Adrenal gland (tissue), 12 donors: Measurements from ENCODE around the gene GAK. TPM values are rescaled to one million over a fixed set of nuclear protein-coding genes. Genes with fewer than 3 reads are reported as not detected.

Source experiments
- DNase-seq, 7 donors: peaks; one replicate each; pipeline ENCODE4 v3.0.0-alpha.2; 2019 to 2020
- H3K27ac ChIP-seq, 5 donors: fragments of 200-600 bp; sonication (generic) in 4 of 5; 1 replicate in 3 of 5; 2 replicates in 2 of 5; pipeline versions ENCODE4 v1.5.1 to v1.8.0; 2016 to 2020; ENCODE audit warnings: mild to moderate bottlenecking in 1 of 5
- H3K27me3 ChIP-seq: fragments of 200-600 bp; 2 replicates; pipeline ENCODE4 v1.8.0; 2021
- H3K36me3 ChIP-seq, 2 donors: fragments of 200-600 bp; replicated peaks in 1 of 2; 1 replicate in 1 of 2; 2 replicates in 1 of 2; pipeline versions ENCODE4 v1.5.1 to v1.8.0; 2018 to 2022
- H3K4me1 ChIP-seq, 2 donors: fragments of 200-600 bp; replicated peaks in 1 of 2; 1 replicate in 1 of 2; 2 replicates in 1 of 2; pipeline versions ENCODE4 v1.5.1 to v1.8.0; 2018 to 2021
- H3K4me3 ChIP-seq, 4 donors: fragments of 200-600 bp; sonication (generic) in 3 of 4; one replicate each; pipeline ENCODE4 v1.5.1; 2016 to 2018
- H3K9me3 ChIP-seq, 3 donors: fragments of 200-600 bp; sonication (generic) in 1 of 3; replicated peaks in 1 of 3; 1 replicate in 2 of 3; 2 replicates in 1 of 3; pipeline versions ENCODE4 v1.5.1 to v1.8.0; 2016 to 2021
- CTCF ChIP-seq, 6 experiments: fragments of 450-650 bp in 4 of 6; fragments of 200-600 bp in 2 of 6; sonication (generic) in 1 of 6; IDR thresholded peaks; 1 replicate in 5 of 6; 2 replicates in 1 of 6; pipeline versions ENCODE4 v1.5.1 to v1.8.0; 2016 to 2021; ENCODE audit warnings: antibody characterized with exemption in 6 of 6, mild to moderate bottlenecking in 2 of 6, moderate library complexity in 1 of 6
- POLR2A ChIP-seq, 2 donors: fragments of 450-650 bp; IDR thresholded peaks; one replicate each; pipeline ENCODE4 v1.6.1; 2017; ENCODE audit warnings: antibody characterized with exemption in 2 of 2, mild to moderate bottlenecking in 2 of 2, moderate library complexity in 1 of 2
- WGBS, 4 donors: extraction: QIAGEN DNeasy Blood & Tissue Kit in 2 of 4; methylation state at CpG; one replicate each; pipeline versions ENCODE4 v1.1.5 to v1.1.7; 2013 to 2017; 5-methylcytosine and 5-hydroxymethylcytosine counted together
- intact Hi-C, 2 donors: fragments of 100-400 bp; cut with DNase I; formaldehyde crosslinking; loops; one replicate each; pipeline versions ENCODE4 v1.14.1 to v1.15.0; 2022 to 2023
- polyA plus RNA-seq, 3 donors: library from polyadenylated mRNA; stranded (reverse); fragments of 200-250 nt in 2 of 3; fragments of 350-450 nt in 1 of 3; fragmentation: Illumina TruSeq in 1 of 3; extraction: RNeasy Lipid Tissue Mini Kit (QIAGEN cat#74804) in 1 of 3; gene quantifications; one replicate each; pipeline ENCODE4 v1.2.3, GENCODE V29; 2013 to 2014
- total RNA-seq, 9 donors: library from RNA; depleted of rRNA in 4 of 9; stranded (reverse); fragments of >200 nt in 4 of 9; fragments of 120-200 nt in 1 of 9; fragmentation: NEBNext Ultra II Directional in 1 of 9; extraction: Animal tissue kit (Norgen Biotek cat#: 25700) in 1 of 9; gene quantifications; one replicate each; pipeline versions ENCODE4 v1.1.0 to v1.2.4, GENCODE V29; 2013 to 2023
- donor health status: healthy with polysubstance abuse.
- donor health status: Bipolar disorder and iron deficiency.
- donor health status: DM: yes; HTN: yes; CAD: no.
- donor health status: DM: no; HTN: no; CAD: no.
- donor health status: DM: no; HTN: no; CAD: no.
- donor health status: DM: yes; HTN: yes; CAD: no.

Gene GAK
- total and polyA plus RNA-seq, 12 donors = 39.0 to 381 (median 132) TPM

DNA sequence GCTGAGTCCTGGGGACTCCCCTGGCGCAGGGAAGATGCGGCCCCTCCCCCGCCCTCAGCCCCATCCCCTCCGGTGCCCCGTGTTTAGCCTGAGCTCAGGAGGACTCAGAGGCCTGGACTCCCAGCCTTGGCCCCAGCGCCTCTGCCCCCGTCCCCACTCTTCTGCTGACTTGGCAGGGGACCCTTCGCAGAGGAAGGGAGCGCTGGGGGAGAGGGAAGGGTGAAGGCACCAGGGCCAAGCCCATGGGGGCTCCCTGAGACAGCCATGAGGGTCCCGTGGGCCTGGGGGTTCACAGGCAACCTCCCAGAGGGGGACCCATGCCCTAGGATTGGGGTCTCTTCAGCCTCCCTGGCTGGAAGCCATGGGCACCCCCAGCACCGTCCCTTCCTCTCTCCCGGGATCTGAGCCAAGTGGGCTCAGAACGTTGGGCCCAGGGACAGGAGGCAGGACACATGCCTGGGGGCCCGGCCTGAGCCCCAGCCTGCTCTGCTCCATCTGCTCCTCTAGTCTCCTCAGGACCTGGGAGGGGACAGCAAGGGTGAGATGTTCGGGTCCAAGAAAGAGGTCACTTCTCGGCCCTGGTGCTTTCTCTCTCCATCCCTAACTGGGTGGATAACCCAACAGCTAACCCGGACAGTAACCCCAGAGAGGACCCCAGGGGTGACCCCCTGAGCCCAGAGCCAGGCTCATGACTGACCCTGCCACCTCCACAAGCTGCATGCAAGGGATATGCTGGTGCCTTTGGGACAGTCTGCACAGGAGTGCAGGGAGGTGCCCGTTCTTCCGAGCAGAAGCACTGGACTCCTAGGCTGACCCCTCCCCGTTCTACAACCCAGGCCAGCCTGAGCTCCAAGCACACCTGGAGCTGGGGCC is 104.7 kb downstream of the GAK start:
- Histone ChIP-seq H3K9me3 (no peaks in the 10 kb centered on the region), H3K36me3 (no peaks in the 10 kb centered on the region), H3K27ac (peak overlapping the region in 1 of 5 donors; percentile 77), H3K27me3 (no peaks in the 10 kb centered on the region), H3K4me1 (peaks cover 6 to 17% of the 10 kb centered on the region in 2 donors), H3K4me3 (peak overlapping the region in 1 of 4 donors; percentile 42)
- intact Hi-C loops = no loop called here
- no peak for TF ChIP-seq CTCF (IDR thresholded peaks at IDR 0.05)
- 44 to 59% (median 46%) methylated on average over 8 to 20 of the region's 20 CpGs; no CpG with 5 or more reads in 1 of the 4 donors for WGBS, 4 donors
- DNase-seq = peak in 1 of 7 donors; percentile 22

DNA sequence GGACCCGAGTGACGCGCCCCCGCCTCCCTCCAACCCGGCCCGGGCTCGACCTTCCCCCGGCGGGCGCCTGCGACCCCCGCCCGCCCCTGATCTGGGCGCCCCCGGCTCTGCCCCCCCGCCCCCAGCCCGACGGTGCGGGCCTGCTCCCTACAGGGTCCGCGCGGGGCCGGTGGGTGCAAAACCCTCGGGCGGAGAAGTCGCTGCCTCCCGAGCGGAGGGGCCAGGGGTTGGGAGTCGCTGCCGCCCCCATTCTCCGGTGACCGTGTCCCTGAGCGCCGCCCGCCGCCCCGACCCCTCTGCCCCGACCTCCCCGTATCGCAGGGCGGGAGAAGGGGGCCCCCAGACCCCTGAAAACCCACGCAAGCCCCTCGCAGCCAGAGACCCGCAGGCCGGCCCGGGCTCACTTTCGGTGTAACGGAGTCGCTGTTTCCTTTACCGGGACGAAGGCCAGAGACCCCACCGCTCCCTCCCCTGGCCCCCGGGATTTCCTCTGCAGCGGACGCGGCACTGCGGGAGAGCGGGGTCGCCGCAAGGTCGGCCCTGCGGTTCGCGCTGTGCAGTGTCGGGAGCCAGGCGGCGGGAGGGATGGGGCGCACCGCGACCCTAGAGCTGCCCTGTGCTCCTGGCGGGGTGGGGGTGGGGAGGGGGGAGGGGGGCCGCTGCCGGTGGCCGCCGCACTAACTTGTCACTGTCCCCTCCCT is 105.5 kb downstream of the GAK start:
- no peaks in the 10 kb centered on the region for H3K9me3 ChIP-seq
- peaks cover 6 to 17% of the 10 kb centered on the region in 2 donors for H3K4me1 ChIP-seq
- no peak overlapping the region for H3K27ac ChIP-seq
- H3K27me3 ChIP-seq = no peaks in the 10 kb centered on the region
- H3K36me3 ChIP-seq = no peaks in the 10 kb centered on the region
- peak in 3 of 7 donors; percentile 20 to 42 (median 39) for DNase-seq
- H3K4me3 ChIP-seq = peak overlapping the region in 1 of 4 donors; percentile 42
- intact Hi-C loops = no loop called here
- TF ChIP-seq POLR2A (IDR thresholded peaks at IDR 0.05) (no peak), CTCF (IDR thresholded peaks at IDR 0.05) (no peak)
- WGBS, 4 donors = 2% methylated on average over 9 to 73 of the region's 75 CpGs; no CpG with 5 or more reads in 1 of the 4 donors

GRCh38 chr4:825971-826330 is 106.2 kb downstream of the GAK start, which contains the start of gene CPLX1:
TSS of gene CPLX1 (minus strand) at chr4:826129. CDS start at chr4:824522, 1,607 bp downstream.
- peak within 1 kb of the TSS in 2 of 4 donors; percentile 16 to 59 for H3K4me3 ChIP-seq
- DNase-seq = peak in 5 of 7 donors; percentile 56 to 85 (median 74)
- H3K4me1 ChIP-seq = peaks cover 6 to 17% of the 10 kb centered on the region in 2 donors
- WGBS, 4 donors = 1 to 2% methylated on average over 18 to 32 of the region's 61 CpGs; no CpG with 5 or more reads in 2 of the 4 donors
- H3K27me3 ChIP-seq = no peaks in the 10 kb centered on the region
- H3K27ac ChIP-seq = no peak within 1 kb of the TSS
- intact Hi-C loops = no loop called here
- no peaks in the 10 kb centered on the region for H3K36me3 ChIP-seq
- H3K9me3 ChIP-seq = no peaks in the 10 kb centered on the region
- TF ChIP-seq POLR2A (IDR thresholded peaks at IDR 0.05) = peak in 1 of 2 donors; percentile 21
- TF ChIP-seq CTCF (IDR thresholded peaks at IDR 0.05) = no peak
